H9 (cell line): ENCODE measurements around the gene RAB1A. TPM values are rescaled to one million over a fixed set of nuclear protein-coding genes. Genes with fewer than 3 reads are reported as not detected.

Source experiments
- DNase-seq: peaks from one replicate; pipeline ENCODE4 v3.0.0-alpha.2; 2017
- H2AFZ ChIP-seq: one replicate; pipeline ENCODE4 v1.6.1; 2013; ENCODE audit warnings: mild to moderate bottlenecking, low read length, control low read depth, moderate library complexity
- H2AK5ac ChIP-seq: 2 replicates; pipeline ENCODE4 v1.6.1; 2013; ENCODE audit warnings: low read length, control low read depth, mixed read lengths; ENCODE audit not compliant: insufficient read length
- H2BK120ac ChIP-seq: one replicate; pipeline ENCODE4 v1.6.1; 2013; ENCODE audit warnings: low read depth, mild to moderate bottlenecking, low read length, control low read depth, inconsistent platforms; ENCODE audit not compliant: poor library complexity, severe bottlenecking
- H2BK12ac ChIP-seq: 2 replicates; pipeline ENCODE4 v1.6.1; 2013; ENCODE audit warnings: low read length, control low read depth, mixed read lengths, low read depth; ENCODE audit not compliant: insufficient read length
- H2BK15ac ChIP-seq: 2 replicates; pipeline ENCODE4 v1.6.1; 2013; ENCODE audit warnings: low read depth, low read length, control low read depth
- H2BK20ac ChIP-seq: one replicate; pipeline ENCODE4 v1.6.1; 2013; ENCODE audit warnings: low read depth, mild to moderate bottlenecking, low read length, control low read depth, inconsistent platforms; ENCODE audit not compliant: poor library complexity, severe bottlenecking
- H2BK5ac ChIP-seq: 2 replicates; pipeline ENCODE4 v1.6.1; 2013; ENCODE audit warnings: low read length, control low read depth, mixed read lengths; ENCODE audit not compliant: insufficient read length
- H3K14ac ChIP-seq: 2 replicates; pipeline ENCODE4 v1.6.1; 2013; ENCODE audit warnings: low read length, control low read depth; ENCODE audit not compliant: insufficient read depth
- H3K18ac ChIP-seq: 2 replicates; pipeline ENCODE4 v1.6.1; 2013; ENCODE audit warnings: low read depth, mild to moderate bottlenecking, mixed read lengths, low read length, control low read depth; ENCODE audit not compliant: insufficient read length
- H3K23ac ChIP-seq: 2 replicates; pipeline ENCODE4 v1.6.1; 2013; ENCODE audit warnings: low read length, control low read depth, mixed read lengths, low read depth; ENCODE audit not compliant: insufficient read length
- H3K23me2 ChIP-seq: 2 replicates; pipeline ENCODE4 v1.6.1; 2013; ENCODE audit warnings: low read depth, mild to moderate bottlenecking, mixed read lengths, low read length, control low read depth; ENCODE audit not compliant: insufficient read length, poor library complexity, severe bottlenecking
- H3K27ac ChIP-seq: 2 replicates; pipeline ENCODE4 v1.5.1; 2013; ENCODE audit warnings: low read length, control low read depth, mixed read lengths, low read depth; ENCODE audit not compliant: insufficient read length
- H3K27me3 ChIP-seq: 2 replicates; pipeline ENCODE4 v1.6.1; 2013; ENCODE audit warnings: low read length, control low read depth, inconsistent platforms; ENCODE audit not compliant: insufficient read depth
- H3K4ac ChIP-seq: 2 replicates; pipeline ENCODE4 v1.6.1; 2013; ENCODE audit warnings: low read depth, mild to moderate bottlenecking, control low read depth, inconsistent platforms, low read length, moderate library complexity
- H3K4me1 ChIP-seq: 2 replicates; pipeline ENCODE4 v1.6.1; 2013; ENCODE audit warnings: low read length, control low read depth, inconsistent platforms; ENCODE audit not compliant: insufficient read depth
- H3K4me2 ChIP-seq: 2 replicates; pipeline ENCODE4 v1.6.1; 2013; ENCODE audit warnings: low read length, control low read depth, mixed read lengths; ENCODE audit not compliant: insufficient read length, insufficient read depth
- H3K56ac ChIP-seq: 2 replicates; pipeline ENCODE4 v1.6.1; 2013; ENCODE audit warnings: low read depth, mild to moderate bottlenecking, mixed read lengths, low read length, control low read depth; ENCODE audit not compliant: insufficient read length
- H3K79me1 ChIP-seq: 2 replicates; pipeline ENCODE4 v1.6.1; 2013; ENCODE audit warnings: low read depth, mild to moderate bottlenecking, moderate library complexity, low read length, control low read depth, inconsistent platforms; ENCODE audit not compliant: insufficient read depth, poor library complexity, severe bottlenecking
- H3K79me2 ChIP-seq: 2 replicates; pipeline ENCODE4 v1.6.1; 2013; ENCODE audit warnings: low read length, control low read depth, inconsistent platforms; ENCODE audit not compliant: insufficient read depth
- H3K9ac ChIP-seq: 2 replicates; pipeline ENCODE4 v1.6.1; 2013; ENCODE audit warnings: low read length, control low read depth, mixed read lengths; ENCODE audit not compliant: insufficient read length; ENCODE audit errors: extremely low read depth
- H3K9me3 ChIP-seq: one replicate; pipeline ENCODE4 v1.6.1; 2013; ENCODE audit warnings: low read depth, low read length, inconsistent platforms; ENCODE audit not compliant: control insufficient read depth
- H3T11ph ChIP-seq: one replicate; pipeline ENCODE4 v1.6.1; 2013; ENCODE audit warnings: mild to moderate bottlenecking, low read length, control low read depth, inconsistent platforms
- H4K20me1 ChIP-seq: one replicate; pipeline ENCODE4 v1.6.1; 2013; ENCODE audit not compliant: control insufficient read depth, insufficient read length, insufficient read depth
- H4K5ac ChIP-seq: 2 replicates; pipeline ENCODE4 v1.6.1; 2013; ENCODE audit warnings: low read depth, mild to moderate bottlenecking, mixed read lengths, low read length, control low read depth; ENCODE audit not compliant: insufficient read length
- H4K8ac ChIP-seq: replicated peaks from 2 replicates; pipeline ENCODE4 v1.6.1; 2013; ENCODE audit warnings: low read length, control low read depth, mixed read lengths, low read depth; ENCODE audit not compliant: insufficient read length
- H4K91ac ChIP-seq: 2 replicates; pipeline ENCODE4 v1.6.1; 2013; ENCODE audit warnings: low read depth, mild to moderate bottlenecking, moderate library complexity, mixed read lengths, low read length, control low read depth; ENCODE audit not compliant: insufficient read length
- H3K27ac Mint-ChIP-seq, 3 experiments: 2 replicates in 2 of 3; 3 replicates in 1 of 3; pipeline ENCODE4 v1.8.0; 2020 to 2021; ENCODE audit warnings: mixed read lengths in 3 of 3, mild to moderate bottlenecking in 1 of 3, moderate library complexity in 1 of 3
- H3K27me3 Mint-ChIP-seq: 2 replicates; pipeline ENCODE4 v1.8.0; 2021; ENCODE audit warnings: low read depth, mild to moderate bottlenecking, moderate library complexity, mixed read lengths
- H3K36me3 Mint-ChIP-seq, 3 experiments: 2 replicates in 2 of 3; 3 replicates in 1 of 3; pipeline ENCODE4 v1.8.0; 2020 to 2021; ENCODE audit warnings: low read depth in 3 of 3, mixed read lengths in 3 of 3; ENCODE audit not compliant: insufficient read depth in 1 of 3
- H3K4me1 Mint-ChIP-seq, 2 experiments: 2 replicates each; pipeline ENCODE4 v1.8.0; 2020; ENCODE audit warnings: mixed read lengths in 2 of 2
- H3K4me3 Mint-ChIP-seq, 2 experiments: 2 replicates in 1 of 2; 3 replicates in 1 of 2; pipeline ENCODE4 v1.8.0; 2020 to 2021; ENCODE audit warnings: mild to moderate bottlenecking in 2 of 2, mixed read lengths in 2 of 2, moderate library complexity in 1 of 2
- H3K9me3 Mint-ChIP-seq, 2 experiments: 2 replicates in 1 of 2; 3 replicates in 1 of 2; pipeline ENCODE4 v1.8.0; 2020; ENCODE audit warnings: mild to moderate bottlenecking in 2 of 2, mixed read lengths in 2 of 2, moderate library complexity in 1 of 2
- CTCF ChIP-seq: fragments of 200-600 bp; sonication (generic); conservative IDR thresholded peaks from 3 replicates; pipeline ENCODE4 v1.8.0; 2021; ENCODE audit warnings: antibody characterized with exemption, mild to moderate bottlenecking
- WGBS: extraction: QIAGEN DNeasy Blood & Tissue Kit; methylation state at CpG from one replicate; pipeline ENCODE4 v1.1.7; 2013; ENCODE audit warnings: missing lambda C conversion rate, low lambda C conversion rate, mixed read lengths; ENCODE audit not compliant: insufficient read length; ENCODE audit errors: extremely low coverage; 5-methylcytosine and 5-hydroxymethylcytosine counted together
- total RNA-seq: library from RNA; stranded (reverse); gene quantifications from 2 replicates; pipeline ENCODE4 v1.2.1, GENCODE V29; 2021

RAB1A gene
- total RNA-seq, 1 experiment from 2014 or later, result 112 TPM

- Histone ChIP-seq H3K4me2 (no peak overlapping the region), H3K4ac (no peak overlapping the region), H3K23ac (no peak overlapping the region), H4K91ac (no peak overlapping the region), H4K20me1 (no peaks in the 10 kb centered on the region), H3K4me1 (peaks cover 6% of the 10 kb centered on the region; the same call in 1 of the 2 replicates), H3K9ac (no peak overlapping the region), H2BK5ac (no peak overlapping the region), H3K23me2 (no peaks in the 10 kb centered on the region), H4K8ac (no peak overlapping the region), H3K79me1 (no peaks in the 10 kb centered on the region), H3K27ac (no peak overlapping the region), H3K18ac (no peak overlapping the region), H3K79me2 (no peaks in the 10 kb centered on the region), H4K5ac (no peak overlapping the region), H2AFZ (no peak overlapping the region), H3K14ac (no peak overlapping the region), H2BK120ac (no peak overlapping the region), H2AK5ac (no peak overlapping the region), H3T11ph (no peak overlapping the region), H2BK12ac (no peak overlapping the region), H3K27me3 (no peaks in the 10 kb centered on the region), H2BK15ac (no peak overlapping the region), H3K56ac (no peak overlapping the region), H3K9me3 (no peaks in the 10 kb centered on the region), H2BK20ac (no peak overlapping the region)
- Mint-ChIP-seq H3K4me3 (no peak overlapping the region), H3K27me3 (no peaks in the 10 kb centered on the region), H3K9me3 (no peaks in the 10 kb centered on the region), H3K4me1 (peaks cover 16 to 18% of the 10 kb centered on the region in 2 experiments), H3K27ac (peak overlapping the region in 2 of 3 experiments; percentile 58 to 85; a peak in 3 of 7 replicates), H3K36me3 (peaks cover 7 to 70% (median 54%) of the 10 kb centered on the region in 3 experiments; a peak in 6 of 7 replicates)
- no CpG with 5 or more reads among the region's 4 CpGs for WGBS
- no peak for DNase-seq
- TF ChIP-seq CTCF, result no peak
These were observed 48.6 kb downstream of the RAB1A start for GRCh38 chr2:65081232-65081685.
